Dermis blood vessel endothelial cell (primary cell): ENCODE results near the gene TACSTD2. TPM values are rescaled to one million over a fixed set of nuclear protein-coding genes. Genes with fewer than 3 reads are reported as not detected.
"Not testable (repeated sequence)": the region's sequence is repeated elsewhere in the genome, so short reads cannot be mapped to it uniquely, and the experiment has no call there.

ENCODE experiments used
- DNase-seq: peaks from one replicate; pipeline ENCODE4 v3.0.0; 2010
- total RNA-seq: library from RNA; depleted of rRNA; stranded (reverse); fragments of >200 nt; gene quantifications from 2 replicates; pipeline ENCODE4 v1.2.3, GENCODE V29; 2014

The TACSTD2 gene, protein sequence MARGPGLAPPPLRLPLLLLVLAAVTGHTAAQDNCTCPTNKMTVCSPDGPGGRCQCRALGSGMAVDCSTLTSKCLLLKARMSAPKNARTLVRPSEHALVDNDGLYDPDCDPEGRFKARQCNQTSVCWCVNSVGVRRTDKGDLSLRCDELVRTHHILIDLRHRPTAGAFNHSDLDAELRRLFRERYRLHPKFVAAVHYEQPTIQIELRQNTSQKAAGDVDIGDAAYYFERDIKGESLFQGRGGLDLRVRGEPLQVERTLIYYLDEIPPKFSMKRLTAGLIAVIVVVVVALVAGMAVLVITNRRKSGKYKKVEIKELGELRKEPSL
- 43.9 and 48.0 TPM in 2 replicates for total RNA-seq

DNA sequence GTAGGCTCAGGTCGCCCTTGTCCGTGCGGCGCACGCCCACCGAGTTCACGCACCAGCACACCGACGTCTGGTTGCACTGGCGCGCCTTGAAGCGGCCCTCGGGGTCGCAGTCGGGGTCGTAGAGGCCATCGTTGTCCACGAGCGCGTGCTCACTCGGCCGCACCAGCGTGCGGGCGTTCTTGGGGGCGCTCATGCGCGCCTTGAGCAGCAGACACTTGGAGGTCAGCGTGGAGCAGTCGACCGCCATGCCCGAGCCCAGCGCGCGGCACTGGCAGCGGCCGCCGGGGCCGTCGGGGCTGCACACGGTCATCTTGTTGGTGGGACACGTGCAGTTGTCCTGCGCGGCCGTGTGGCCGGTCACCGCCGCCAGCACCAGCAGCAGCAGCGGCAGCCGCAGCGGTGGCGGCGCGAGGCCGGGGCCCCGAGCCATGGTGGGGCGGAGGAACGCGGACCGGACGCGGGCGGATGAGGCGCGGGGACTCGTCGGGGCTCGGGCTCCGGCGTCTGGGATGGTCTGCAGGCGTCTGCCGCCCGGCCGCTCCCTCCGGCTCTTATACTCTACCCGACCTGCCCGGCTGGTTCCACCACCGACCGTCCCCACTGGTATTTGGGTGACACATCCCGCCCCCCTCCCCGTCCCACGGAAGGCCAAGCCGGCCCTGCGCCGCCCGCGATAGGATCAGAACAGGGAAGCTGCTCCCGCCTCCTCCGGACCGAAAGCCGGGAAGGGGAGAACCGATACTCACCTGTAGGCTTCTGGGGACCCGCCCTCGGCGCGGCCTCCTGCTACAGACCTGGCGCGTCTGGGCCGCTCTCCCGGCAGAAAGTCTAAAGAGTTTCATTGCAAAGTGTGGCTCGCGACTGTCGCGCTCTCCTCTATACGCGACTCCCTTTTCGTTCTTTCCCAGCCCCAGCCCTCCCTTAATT, at the start of gene TACSTD2:
Gene TACSTD2, minus strand, starts transcription at position 526 of the 927 bp plus-strand sequence. Its CDS starts 96 bp downstream, at position 430.
- peak; percentile 72 for DNase-seq

DNA sequence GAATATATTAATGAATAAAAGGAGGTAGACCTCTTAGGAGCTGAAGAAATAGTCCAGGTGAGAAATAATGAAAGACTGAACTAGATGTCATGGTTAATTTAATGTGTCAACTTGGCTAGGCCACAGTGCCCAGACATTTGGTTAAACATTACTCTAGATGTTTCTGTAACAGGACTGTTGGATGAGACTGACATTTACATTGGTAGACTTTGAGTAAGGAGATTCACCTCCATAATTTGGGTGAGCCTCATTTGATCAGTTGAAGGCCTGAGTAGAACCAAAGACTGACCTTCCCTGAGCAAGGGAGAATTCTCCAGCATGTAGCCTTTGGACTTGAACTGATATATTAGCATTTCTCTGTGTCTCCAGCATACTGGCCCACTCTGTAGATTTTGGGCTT, 49.2 kb upstream of the TACSTD2 start:
- no peak for DNase-seq

DNA sequence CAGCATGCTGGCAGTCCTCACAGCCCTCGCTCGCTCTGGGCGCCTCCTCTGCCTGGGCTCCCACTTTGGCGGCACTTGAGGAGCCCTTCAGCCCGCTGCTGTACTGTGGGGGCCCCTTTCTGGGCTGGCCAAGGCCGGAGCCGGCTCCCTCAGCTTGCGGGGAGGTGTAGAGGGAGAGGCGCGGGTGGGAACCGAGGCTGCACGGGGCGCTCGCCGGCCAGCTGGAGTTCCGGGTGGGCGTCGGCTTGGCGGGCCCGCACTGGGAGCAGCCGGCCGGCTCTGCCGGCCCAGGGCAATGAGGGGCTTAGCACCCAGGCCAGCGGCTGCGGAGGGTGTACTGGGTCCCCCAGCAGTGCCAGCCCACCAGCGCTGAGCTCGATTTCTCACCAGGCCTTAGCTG, 46.2 kb upstream of the TACSTD2 start:
- DNase-seq = not testable (repeated sequence)

DNA sequence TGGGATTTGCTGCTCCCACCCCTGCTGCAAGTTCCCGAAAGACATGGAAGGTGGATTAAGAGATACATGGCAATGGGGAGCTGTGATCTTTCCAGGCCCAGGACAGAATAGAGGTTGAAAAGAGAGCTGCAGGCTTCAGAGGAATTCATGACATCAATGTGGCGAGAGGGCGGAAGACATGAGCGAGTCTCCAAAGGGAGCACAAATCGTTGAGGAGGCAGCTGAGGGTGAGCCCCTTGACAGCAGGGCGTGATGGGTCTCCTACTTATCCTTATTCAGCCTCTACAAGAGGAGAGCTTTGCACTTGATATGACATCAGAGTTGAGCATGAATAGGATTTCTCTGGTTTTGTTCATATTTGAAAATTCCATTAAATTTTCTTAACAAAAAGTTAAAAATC, 45.5 kb upstream of the TACSTD2 start:
- no peak for DNase-seq

DNA sequence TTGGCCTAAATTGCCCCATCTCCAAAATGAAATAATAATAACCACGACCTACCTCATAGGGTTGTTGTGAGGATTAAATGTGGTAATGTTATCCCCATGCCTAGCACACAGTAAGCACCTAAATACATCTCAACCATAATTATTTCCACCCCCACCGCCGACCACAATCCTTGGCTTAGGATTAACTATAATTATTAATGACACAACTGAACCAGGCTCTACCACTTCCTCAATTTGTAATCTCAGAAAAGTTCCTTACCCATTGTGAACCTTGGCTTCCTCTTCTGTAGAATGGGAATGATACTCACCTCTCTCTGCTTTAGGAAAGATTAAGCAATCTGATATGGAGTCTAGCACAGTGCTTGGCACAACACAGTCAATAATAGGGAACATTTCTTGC, 44.3 kb upstream of the TACSTD2 start:
- DNase-seq = no peak

DNA sequence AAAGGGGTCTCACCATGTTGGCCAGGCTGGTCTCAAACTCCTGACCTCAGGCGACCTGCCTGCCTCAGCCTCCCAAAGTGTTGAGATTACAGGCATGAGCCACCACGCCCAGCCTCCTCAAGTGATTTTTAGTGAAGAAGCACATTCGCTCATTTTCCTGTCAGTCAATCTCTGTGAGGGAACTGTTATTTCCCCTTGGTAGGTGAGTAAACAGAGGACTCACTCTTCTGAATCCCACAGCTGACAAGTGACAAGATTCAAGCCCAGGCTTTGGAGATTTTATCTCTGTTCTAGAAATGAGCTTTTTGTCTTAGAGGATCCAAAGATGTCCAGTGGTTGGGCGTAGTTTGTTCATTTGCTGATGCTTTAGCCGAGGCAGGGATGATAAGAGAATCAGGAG, 43.9 kb upstream of the TACSTD2 start:
- DNase-seq = peak; percentile 27

DNA sequence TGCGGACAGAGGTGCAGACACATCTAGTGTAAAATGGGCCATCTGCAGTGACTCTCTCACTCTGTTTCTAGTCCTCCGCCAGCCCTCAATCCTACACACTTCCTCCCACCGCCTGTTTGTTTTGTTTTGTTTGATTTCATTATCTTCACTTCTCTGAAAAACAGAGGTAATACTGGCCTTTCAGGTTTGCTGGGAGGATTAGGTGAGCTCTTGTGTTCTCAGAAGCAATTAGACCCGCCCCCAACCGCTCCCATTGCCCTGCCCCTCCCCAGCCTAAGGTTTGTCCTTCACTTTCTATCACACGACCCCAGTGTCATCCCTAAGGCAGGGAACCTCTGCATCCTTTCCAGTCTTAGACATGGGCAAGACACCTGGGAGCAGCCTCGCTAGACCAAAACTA, 43.2 kb upstream of the TACSTD2 start:
- no peak for DNase-seq

DNA sequence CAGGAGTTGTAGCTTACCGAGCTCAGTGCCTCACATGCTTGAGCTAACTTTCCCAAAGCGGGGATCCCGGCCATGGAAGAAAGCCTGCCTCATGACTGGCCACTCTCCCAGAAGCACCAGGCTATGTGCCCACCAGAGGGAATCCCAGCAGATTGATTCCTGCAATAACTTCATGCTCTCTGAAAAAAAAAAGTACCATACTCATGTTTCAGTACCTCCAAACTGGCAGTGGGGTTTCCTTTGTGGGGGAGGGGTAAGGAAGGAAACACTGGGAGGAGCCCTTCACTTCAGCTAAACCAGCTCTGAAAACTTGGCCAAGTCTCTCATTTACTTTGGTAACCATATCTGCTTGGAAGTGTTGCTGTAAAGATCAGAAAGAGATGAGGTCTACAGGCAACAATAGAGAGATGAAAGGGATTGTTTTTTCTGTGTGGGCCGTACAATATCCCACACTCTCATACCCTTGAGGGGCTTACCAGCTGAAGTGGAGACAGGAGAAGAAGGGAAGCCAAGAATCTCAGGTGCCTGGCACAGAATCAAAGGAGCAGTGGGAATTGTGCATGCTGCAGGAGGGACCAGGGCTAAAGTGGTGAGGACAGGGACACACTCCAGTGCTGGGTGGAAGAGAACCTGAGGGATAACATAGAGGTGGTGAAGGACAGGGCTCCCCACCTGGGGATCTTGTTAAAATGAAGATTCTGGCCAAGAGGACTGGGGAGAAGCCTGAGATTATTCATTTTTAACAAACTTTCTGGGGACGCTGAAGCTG, 42.4 kb upstream of the TACSTD2 start:
- peak; percentile 71 for DNase-seq

DNA sequence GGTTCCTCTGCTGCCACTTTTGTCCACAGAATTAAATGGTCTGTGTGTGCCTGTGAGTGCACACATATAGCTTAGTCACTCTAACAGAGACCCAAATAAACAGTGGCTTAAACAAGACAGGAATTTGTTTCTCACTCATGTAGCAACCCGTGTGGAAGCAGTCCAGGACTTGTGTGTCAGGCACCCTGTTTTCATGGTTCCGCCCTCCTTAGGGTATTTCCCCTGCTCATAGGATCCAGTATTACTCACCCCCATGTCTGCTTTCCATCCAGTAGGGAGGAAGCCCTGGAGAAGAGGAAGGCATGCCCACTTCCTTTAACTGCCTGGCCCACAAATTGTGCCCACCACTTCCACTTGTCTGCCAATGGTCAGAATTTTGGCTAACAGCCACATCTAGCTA, 41.3 kb upstream of the TACSTD2 start:
- peak; percentile 94 for DNase-seq

DNA sequence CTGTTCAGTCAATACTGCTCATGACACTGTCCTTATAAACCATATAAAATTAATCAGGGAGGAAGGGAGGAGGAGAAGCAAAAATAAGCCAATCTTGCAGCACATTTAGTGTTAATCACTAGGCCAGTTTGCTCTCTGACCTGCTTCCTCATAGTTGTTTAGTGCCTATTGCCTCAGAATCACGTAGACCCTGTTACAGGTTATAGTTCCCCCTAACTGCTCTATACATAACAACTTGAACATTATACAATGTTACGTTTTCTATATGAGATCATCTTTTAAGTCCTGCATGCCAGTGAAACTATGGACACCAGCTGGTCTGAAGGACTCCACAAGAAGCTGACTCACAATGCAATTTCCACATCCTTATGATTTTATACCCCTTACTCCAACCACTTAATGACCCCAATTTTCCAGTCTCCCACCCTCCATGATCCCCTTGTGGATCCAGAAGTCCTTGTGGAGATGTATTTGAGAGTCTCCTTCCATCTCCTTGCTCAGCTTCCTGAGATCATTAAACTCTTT, 34.9 kb upstream of the TACSTD2 start:
- no peak for DNase-seq

DNA sequence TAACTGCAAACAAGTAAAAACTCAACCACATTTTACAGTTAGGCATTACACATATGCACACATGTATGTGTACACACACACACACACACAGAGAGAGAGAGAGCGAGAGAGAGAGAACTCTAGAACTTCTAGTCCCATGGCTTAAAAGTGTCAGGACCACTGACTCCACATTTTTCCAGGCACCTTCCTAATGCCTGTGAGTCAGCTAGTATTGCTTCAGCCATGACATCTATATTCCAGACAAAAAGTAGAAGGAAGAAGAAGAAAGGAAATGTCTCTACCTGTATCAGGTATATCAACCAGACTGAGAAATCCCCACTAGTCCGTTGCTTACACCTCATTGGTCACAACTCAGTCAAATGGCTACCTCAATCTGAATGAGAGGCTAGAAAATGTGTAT, 31.9 kb upstream of the TACSTD2 start:
- DNase-seq = no peak

DNA sequence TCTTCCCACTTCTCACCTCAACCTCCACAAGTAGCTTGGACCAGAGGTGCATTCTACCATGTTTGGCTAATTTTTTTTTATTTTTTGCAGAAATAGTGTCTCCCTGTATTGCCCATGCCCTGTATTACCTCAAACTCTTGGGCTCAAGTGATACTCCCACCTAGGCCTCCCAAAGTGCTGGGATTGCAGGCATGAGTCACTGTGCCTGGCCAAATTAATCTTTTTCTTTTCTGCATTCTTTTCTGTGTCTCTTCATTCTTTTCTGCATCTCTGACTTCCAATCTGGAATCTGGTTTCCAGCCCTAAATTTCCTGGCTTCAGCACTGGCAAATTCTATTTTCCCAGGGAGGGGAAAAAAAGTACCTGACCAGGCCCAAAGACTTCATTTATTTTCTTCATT, 31.2 kb upstream of the TACSTD2 start:
- DNase-seq = no peak

DNA sequence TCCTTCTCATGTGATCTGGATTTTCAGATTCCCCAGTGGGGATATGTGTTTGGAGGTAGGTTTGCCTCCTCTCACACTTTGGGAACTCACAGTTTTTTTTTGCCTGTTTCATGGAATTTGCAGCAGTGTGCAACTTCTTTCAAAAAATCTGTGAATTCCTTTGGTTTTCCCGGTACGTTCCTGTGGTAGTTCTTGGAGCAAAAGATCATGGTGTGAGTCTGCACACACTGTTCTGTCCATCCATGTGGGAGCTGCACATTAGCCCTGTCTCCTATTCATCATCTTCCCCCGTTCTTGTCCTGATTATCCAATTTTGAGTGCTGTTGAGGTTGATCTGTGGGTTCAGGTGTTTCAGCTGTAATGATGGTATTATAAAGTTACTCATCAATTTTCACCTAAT, 30.3 kb upstream of the TACSTD2 start:
- DNase-seq = no peak

DNA sequence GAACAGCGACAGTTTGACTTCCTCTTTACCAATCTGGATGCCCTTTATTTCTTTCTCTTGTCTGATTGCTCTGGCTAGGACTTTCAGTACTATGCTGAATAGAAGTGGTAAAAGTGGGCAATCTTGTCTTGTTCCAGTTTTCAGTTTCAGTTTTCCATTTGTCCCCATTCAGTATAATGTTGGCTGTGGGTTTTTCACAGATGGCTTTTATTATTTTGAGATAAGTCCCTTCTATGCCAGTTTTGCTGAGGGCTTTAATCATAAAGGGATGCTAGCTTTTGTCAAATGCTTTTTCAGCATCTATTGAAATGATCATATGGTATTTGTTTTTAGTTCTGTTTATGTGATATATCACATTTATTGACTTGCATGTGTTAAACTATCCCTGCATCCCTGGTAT, 24.9 kb upstream of the TACSTD2 start:
- not testable (repeated sequence) for DNase-seq

DNA sequence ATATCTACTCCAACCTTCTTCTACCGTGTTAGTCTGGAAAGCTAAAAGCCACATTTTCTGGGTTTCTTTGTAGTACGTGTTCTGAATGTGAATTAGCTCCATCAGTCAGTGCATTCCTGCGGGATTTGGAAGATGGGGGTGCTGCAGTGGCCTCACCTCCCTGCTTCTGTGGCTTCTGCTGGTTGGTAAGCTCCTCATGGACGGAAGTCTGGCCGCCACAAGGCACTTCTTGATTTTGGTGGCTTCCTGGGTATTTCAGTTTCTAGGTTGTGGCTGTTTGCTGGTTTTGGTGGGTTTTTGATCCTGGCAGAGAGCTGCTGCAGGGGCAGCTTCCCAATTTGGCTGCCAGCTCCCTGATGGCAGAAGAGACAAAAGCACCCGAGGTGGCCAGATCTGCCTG, 20.9 kb upstream of the TACSTD2 start:
- DNase-seq = no peak

DNA sequence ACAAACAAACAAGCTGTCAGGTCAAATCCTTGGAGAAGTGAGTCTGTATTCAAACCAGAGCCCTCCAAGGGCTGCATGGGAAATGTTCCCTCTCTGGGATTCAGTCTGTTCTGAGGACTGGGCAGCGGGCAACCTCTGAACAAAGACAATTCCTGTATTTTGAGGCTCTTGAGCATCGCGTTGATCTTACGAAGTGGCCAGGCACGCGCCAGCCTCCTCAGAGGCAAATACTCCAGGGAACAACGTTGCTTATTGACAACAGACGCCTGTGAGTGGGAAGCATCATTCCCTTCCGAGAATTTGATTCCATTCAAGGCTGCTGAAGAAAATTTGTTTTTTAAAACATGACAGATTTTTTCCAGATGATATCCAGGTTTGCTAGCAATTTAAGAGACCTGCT, 20.0 kb upstream of the TACSTD2 start:
- no peak for DNase-seq

DNA sequence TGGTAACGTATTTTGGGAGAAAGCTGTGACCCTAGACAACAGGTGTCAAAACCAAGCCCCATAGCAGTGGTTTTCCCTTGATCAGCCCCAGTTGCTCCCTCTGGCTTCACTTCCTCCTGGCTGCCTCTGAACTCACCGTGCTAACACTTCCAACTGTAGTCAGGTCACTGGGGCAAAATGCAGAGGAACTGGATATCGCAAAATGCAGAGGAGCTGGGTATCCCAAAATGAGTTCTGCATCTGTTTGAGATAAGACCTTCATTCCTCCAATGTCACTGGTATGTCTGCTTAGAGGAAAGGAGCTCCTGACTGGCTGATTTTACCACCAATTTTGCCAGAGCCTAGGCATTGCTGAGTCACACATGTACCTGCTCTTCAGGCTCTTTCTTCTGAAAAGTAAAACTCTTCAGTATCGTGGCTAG, 19.6 kb upstream of the TACSTD2 start:
- no peak for DNase-seq

DNA sequence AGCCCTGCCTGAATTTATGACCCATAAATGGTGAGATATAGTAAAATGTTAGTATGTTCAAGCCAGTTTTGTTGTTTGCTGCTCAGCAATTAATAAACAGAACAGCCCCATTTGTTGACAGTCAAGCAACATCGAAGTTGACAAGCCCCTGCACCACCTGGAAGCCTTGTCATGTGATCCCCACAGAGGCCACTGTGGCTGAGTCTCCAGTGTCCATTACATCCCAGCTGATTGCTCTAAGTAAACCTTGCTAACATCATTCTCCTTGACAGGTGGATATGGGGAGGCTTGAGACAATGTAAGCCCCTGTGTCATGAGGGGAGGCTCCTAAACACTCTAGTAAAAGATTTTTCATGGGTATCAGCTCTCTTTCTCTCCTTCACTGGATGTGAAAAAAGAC, 17.5 kb upstream of the TACSTD2 start:
- no peak for DNase-seq

DNA sequence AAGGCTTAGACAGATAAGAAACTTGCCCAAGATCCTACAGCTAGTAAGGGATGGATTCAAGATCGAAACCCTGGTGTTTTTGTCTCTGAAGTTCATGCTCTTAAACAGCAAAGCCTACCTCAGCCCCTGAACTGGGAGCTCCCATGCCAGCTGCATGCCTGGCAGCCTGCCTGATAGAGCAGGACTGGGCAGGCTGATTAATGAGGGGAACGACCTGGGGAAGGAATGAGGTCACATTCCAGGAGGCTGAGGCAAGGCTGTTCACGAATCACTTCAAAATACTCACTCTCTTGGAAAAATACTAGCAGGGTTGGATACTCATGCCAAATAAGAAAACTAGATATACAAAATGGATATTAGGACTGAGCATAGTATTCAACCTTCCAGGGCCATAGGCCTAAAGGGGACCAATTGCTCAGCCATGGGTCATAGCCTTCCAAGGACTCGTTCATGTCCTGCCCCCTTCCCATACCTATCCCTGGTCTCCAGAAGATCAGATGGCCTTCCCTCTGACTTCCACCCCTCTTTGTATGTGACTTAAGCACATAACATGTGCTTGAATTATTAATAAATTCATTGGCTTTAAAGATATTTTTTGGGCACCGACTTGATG, 15.6 kb upstream of the TACSTD2 start:
- peak; percentile 98 for DNase-seq

DNA sequence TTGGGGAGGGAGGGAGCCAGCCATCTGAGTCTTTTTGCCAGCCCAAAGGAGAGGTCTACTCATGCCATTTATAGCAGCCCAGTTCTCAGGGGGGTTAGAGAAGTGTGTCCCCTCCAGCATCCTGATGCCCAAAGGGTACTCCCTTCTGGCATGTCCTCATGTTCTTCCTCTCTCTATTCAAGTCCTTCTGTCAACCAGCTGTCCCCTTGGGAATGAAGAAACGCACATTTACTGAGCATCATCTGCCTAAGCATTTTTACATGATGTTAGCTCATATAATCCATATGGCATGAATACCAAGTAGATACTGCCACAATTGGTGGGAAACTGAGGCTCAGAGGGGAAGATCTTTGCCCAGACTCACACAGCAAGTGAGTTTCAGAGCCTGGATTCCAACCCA, 14.8 kb upstream of the TACSTD2 start:
- no peak for DNase-seq

DNA sequence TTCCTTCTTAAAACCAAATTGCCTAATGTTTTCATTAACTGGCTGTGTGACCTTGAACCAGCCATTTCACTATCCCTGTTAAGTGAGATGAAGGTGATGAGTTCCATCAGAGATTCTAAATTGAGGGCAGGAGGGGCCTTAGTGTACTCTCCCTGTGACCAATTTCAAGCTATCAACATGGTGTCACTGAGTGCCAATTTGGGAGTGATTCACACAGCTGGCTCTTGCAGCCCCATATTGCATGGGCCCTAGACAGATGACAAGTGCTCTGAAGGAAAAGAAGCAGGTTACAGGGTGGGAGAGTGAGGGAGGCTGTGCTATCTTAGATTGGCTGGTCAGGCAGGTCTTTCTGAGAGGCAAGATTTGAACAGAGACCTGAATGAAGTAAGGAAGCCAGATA, 13.0 kb upstream of the TACSTD2 start:
- no peak for DNase-seq

DNA sequence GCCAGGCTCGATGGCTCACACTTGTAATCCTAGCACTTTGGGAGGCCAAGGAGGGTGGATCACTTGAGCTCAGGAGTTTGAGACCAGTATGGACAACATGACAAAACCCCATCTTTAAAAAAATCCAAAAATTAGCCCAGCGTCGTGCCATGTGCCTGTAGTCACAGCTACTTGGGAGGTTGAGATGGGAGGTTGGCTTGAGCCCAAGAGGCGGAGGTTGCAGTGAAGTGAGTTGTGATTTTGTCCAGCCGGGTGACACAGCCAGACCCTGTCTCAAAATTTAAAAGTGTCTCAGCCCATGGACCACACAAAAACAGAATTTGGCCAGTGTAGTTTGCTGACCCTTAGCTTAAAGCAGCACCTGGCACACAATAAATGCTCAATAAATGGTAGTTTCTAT, 11.3 kb upstream of the TACSTD2 start:
- no peak for DNase-seq
